HG02623 (cell line): ENCODE measurements around the gene ZNF407.

Source experiments
- ATAC-seq: cut with Tn5 transposase; IDR thresholded peaks from one replicate; pipeline ENCODE4 v1.9.1; 2021; ENCODE audit warnings: moderate library complexity; ENCODE audit not compliant: unreplicated experiment

Gene ZNF407

GRCh38 chr18:74995419-74995736 is 397.7 kb downstream of the ZNF407 start:
- ATAC-seq = no peak

GRCh38 chr18:74996055-74996454 is 398.4 kb downstream of the ZNF407 start:
- no peak for ATAC-seq

- no peak for ATAC-seq
Observed at GRCh38 chr18:74996996-74997395, 399.3 kb downstream of the ZNF407 start.

- no peak for ATAC-seq
Observed at GRCh38 chr18:75000920-75001319, 403.2 kb downstream of the ZNF407 start.

GRCh38 chr18:75003039-75003438 is 405.4 kb downstream of the ZNF407 start:
- no peak for ATAC-seq

- no peak for ATAC-seq
Observed at GRCh38 chr18:75003764-75004690, 406.4 kb downstream of the ZNF407 start.

GRCh38 chr18:75005626-75006025 is 408.0 kb downstream of the ZNF407 start:
- ATAC-seq = no peak

- ATAC-seq = no peak
Observed at GRCh38 chr18:75008186-75008585, 410.5 kb downstream of the ZNF407 start.

- no peak for ATAC-seq
Observed at GRCh38 chr18:75009296-75009695, 411.6 kb downstream of the ZNF407 start.

GRCh38 chr18:75009878-75010277 is 412.2 kb downstream of the ZNF407 start:
- no peak for ATAC-seq

GRCh38 chr18:75010278-75010677 is 412.6 kb downstream of the ZNF407 start:
- ATAC-seq = no peak

- ATAC-seq = no peak
Observed at GRCh38 chr18:75010689-75011088, 413.0 kb downstream of the ZNF407 start.

- peak; percentile 83 for ATAC-seq
Observed at GRCh38 chr18:75016025-75016717, 418.5 kb downstream of the ZNF407 start.

- no peak for ATAC-seq
Observed at GRCh38 chr18:75023473-75023872, 425.8 kb downstream of the ZNF407 start.

GRCh38 chr18:75024871-75025270 is 427.2 kb downstream of the ZNF407 start:
- ATAC-seq = no peak

GRCh38 chr18:75025573-75025972 is 427.9 kb downstream of the ZNF407 start:
- no peak for ATAC-seq

GRCh38 chr18:75029481-75029880 is 431.8 kb downstream of the ZNF407 start:
- no peak for ATAC-seq

- no peak for ATAC-seq
Observed at GRCh38 chr18:75031717-75032317, 434.1 kb downstream of the ZNF407 start.

GRCh38 chr18:75033516-75033915 is 435.8 kb downstream of the ZNF407 start:
- ATAC-seq = no peak

GRCh38 chr18:75034937-75035336 is 437.3 kb downstream of the ZNF407 start:
- no peak for ATAC-seq

- ATAC-seq = no peak
Observed at GRCh38 chr18:75035928-75036327, 438.3 kb downstream of the ZNF407 start.
